GM18873 (cell line): ENCODE measurements around the gene CCL3.
A peak's percentile ranks its signal among the peaks of the same experiment; 100 is the strongest.
"Not testable (repeated sequence)": the region's sequence is repeated elsewhere in the genome, so short reads cannot be mapped to it uniquely, and the experiment has no call there.

Experiments
- ATAC-seq: cut with Tn5 transposase; IDR thresholded peaks from one replicate; pipeline ENCODE4 v1.9.1; 2021; ENCODE audit warnings: mild to moderate bottlenecking, moderate library complexity, moderate number of reproducible peaks; ENCODE audit not compliant: unreplicated experiment, low FRiP score

CCL3 gene

DNA sequence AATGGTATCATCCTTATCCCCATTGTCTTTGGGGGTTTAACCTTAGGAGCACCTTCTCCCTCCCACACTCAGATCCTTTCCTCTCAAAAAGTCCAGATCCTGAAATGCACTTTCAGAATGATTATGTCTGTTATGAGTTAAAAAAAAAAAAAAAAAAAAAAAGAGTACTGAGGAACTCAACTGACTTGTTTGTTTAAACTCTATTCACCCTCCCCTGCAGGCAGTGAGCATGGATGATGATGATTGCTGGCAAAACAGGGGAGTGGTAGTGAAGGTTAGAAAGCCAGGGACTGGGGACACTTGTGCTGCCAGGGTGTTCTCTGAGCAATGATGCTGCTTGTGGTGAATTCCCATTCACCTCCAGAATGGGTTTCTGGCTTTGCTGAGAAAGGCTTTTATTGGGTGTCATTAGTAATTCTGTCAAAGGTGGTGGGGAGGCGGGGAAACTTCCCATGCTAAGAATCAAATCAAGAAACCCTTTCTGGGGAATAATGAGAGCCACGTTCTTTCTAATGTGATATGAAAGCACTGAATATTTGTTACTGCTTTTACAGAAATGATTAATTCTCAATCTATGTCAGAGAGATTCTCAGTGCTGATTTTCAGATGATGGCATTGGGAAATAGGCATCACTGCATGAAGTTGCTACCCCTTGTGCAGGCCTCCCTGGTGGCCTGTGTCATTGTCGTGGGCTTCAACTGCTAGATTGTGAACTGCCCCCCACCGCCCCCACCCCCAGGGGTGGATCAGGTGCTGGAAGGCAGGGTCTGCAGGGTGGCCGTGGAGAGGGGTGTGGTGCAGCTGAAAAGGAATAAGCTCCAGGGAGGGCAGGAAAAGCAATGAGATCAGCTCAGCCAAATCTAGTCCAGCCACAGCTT, 27.8 kb upstream of the CCL3 start:
- ATAC-seq = no peak

DNA sequence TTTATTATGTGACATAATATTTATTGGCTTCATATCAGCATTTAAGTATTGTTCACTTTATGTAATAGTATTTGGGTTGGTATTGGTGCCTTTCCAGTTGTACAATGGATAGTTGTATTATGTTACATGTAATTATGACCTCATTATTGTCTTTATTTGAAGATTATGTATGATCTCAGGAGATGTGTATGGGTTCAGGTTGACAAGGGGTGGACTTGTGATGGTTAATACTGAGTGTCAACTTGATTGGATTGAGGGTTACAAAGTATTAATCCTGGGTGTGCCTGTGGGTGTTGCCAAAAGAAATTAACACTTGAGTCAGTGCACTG, 25.7 kb upstream of the CCL3 start:
- not testable (repeated sequence) for ATAC-seq

DNA sequence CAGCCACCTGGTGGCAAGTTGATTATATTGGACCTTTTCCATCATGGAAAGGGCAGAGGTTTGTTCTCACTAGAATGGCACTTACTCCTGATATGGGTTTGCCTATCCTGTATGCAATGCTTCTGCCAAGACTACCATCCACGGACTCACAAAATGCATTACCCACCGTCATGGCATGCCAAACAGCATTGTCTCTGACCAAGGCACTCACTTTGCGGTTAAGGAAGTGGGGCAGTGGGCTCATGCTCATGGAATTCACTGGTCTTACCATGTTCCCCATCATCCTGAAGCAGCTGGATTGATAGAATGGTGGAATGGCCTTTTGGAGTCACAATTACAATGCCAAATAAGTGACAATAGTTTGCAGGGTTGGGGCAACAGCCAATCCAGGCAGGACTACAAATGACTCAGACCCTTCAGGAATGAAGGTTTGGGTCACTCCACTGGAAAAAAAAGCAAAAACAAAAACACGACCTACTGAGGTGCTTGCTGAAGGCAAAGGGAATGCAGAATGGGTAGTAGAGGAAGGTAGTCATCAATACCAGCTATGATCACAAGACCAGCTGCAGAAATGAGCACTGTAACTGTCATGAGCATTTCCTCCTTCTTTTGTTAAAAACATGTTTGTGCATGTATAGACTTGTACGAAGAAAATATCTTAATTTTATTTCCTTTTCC, 25.2 kb upstream of the CCL3 start:
- not testable (repeated sequence) for ATAC-seq

DNA sequence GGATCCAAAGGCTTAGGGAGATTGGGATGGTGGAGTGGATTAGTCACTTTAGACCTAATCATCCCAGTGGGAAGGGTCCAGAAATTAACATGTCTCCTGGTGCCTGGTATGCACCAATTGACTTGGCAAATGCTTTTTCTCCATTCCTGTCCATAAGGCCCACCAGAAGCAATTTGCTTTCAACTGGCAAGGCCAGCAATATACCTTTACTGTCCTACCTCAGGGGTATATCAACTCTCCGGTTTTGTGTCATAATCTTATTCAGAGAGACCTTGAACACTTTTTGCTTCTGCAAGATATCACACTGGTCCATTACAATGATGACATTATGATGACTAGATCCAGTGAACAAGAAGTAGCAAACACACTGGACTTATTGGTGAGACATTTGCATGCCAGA, 23.2 kb upstream of the CCL3 start:
- not testable (repeated sequence) for ATAC-seq

DNA sequence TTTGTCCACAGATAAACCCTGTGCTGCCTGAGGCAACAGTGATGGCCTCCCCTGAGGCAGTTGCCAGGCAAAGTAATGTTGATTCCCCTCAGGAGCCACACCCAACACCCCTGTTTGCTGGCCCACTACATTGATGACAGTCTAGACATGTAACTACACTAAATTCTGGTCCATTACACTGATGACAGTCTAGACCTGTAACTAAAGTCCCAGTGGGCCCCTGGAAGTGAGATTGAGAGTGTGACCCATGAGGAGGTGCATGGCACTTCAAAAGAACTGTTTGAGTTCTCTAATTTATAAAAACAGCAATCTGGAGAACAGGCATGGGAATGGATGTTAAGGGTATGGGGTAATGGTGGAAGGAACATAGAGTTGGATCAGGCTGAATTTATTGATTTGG, 22.6 kb upstream of the CCL3 start:
- no peak for ATAC-seq

DNA sequence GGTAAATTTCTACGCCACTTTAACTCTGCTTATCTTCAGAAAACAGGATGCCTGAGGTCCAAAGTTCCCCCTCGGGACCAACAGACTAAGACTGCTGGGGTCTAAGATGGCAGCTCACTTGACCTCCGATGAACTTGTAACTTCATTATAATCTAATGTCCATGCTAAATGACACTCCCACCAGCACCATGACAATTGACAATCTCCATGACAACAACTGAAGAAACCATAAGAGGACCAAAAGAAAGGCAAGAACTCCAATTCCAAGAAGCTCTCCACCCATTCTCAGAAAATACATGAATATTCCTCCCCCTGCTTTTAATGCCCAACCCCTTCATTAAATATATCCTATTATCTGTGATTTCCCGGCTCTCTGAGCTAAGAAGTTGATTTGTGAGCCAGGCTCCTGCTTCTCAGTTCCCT, 21.1 kb upstream of the CCL3 start:
- no peak for ATAC-seq

DNA sequence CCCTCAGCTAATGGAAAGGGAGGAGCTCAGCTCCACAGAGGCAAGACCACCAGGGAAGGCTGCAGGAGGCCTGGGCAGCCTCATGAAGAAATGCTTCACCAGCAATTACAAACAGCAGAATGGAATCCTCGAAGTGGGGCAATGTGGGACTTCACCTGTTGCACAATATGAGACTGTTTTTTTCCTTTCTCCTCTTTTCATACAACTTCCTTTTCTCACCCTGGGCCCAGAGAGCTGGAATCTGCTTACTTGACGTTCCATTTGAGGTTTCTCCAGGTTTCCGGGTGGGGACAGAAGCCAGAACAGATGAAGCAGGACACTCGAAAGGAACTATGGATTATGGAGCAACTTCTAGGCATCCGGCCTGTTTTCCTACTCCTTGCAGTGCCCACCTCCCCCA, 18.3 kb upstream of the CCL3 start:
- not testable (repeated sequence) for ATAC-seq

DNA sequence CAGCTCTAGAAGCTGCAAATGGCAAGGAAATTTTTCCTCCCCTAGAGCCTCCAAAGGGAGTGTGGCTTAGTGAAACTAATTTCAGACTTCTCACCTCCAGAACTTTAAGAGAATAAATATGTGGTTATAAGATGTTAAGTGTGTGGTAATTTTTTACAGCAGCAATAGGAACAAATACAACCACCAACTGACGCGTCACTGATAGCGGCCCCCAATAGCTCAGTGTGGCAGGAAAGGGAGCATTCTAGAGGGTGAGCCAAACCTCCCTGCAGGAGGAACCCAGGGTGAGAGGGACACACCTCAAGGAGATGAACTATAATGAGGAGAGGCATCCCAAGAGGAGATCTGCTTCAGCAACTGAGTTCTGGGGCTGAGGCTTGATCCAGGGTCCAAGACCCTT, 17.7 kb upstream of the CCL3 start:
- ATAC-seq = no peak

DNA sequence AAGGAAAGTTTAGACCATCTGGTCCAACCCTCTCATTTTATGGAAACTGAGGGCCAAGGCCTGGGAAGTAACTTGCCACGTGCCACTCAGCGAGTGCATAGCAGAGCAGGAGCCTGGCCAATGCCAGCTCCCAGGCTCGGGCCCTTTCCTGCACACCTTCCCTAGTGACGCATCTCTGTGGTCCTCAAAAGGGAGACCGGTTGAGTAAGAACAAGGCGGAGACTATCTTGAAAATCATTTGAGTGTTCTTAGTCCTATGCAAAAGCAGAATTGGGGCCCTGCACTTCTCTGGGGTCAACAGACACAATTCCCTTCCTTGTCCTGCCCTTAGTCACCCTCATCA, 16.5 kb upstream of the CCL3 start:
- ATAC-seq = no peak

DNA sequence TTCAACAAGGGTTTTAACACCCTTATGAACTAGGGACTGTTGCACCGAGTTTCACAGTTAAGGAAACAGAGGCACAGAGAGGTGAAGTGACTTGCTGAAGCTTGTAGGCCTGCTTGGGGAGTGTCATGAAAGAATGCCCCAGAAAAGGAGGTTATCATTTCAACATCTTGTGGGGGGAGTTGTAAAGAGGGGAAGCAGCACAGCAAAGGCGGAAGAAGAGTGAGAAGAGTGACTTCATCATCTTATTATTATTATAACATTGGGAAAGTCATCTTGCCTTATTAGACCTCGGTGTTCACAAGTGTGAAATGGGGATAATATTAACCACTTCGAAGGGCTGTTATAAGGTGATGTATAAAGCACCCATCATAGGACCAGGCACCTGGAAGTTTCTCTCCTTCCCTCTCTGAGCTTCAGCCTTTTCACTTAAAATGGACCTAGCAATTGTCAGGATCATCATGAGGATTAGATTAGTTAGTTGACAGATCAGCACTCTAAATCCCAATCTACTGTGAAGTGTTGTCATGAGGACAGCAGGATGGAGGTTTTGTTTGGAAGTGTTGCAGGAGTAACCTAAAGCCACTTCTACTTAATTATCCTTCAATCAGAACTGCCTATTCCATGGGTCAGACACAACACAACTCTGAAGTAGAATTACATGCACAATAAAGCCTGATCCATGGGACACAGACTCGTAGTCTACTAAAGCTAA, 16.0 kb upstream of the CCL3 start:
- no peak for ATAC-seq

DNA sequence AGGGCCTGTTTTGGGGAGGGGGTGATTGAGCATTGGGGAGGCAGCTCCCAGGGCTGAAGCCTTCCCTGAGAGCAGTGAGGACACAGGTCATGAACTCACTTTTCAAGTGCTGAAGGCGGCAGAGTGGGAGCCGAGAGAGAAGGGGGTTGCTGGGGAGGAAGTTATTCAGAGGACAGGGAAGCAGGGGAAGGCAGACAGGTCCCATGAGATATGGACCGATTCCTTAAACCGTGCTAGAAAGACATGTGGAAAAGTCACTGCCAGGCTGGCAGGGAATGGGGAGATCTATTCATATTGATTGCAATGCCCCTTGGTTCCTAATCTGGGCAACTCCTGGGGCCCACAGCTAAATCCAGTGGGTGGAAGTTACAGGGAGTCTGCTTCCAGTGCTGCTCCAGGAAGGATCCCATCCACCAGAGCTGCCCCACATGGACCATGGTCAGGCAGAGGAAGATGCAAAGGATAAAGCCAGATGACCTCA, 14.8 kb upstream of the CCL3 start:
- no peak for ATAC-seq

DNA sequence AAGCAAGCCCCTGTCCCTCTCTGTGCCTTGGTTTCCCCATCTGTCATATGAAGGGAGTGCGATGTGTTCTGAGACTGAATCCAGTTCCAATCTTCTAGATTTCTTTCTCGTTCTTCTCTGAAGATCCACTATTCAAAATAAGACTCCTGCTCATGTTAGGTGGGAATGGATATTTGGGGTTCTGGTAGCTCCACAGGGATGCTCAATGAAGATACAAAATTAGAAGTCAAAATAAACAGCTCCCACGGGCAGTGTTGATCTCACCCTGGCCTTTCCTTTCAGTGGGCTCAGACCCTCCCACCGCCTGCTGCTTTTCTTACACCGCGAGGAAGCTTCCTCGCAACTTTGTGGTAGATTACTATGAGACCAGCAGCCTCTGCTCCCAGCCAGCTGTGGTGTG, 14.3 kb upstream of the CCL3 start:
- not testable (repeated sequence) for ATAC-seq

DNA sequence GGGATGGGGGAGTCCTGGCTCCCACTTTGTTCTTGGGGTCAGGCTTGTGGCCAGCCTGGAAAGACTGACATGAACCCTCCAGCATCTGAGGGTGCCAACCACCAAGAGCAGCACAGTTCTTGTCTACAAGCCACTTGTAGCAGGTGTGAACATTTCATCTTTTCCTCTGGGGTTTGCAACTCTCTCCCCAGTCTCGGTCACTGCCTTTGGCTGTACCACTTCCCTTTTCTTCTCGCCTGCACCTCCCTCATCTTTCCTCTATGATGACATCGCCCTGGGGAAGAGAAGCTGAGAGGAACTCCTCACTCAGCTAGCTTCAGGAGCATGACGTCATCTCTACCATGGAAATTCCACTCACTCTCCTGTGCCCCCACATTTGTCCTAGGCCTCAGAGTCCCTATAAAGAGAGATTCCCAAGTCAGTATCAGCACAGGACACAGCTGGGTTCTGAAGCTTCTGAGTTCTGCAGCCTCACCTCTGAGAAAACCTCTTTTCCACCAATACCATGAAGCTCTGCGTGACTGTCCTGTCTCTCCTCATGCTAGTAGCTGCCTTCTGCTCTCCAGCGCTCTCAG, 13.5 kb upstream of the CCL3 start, which contains the start of gene CCL4:
Gene CCL4, plus strand, starts transcription at position 427 of the 575 bp plus-strand sequence. Its CDS starts 79 bp downstream, at position 506.
- ATAC-seq = peak; percentile 62

DNA sequence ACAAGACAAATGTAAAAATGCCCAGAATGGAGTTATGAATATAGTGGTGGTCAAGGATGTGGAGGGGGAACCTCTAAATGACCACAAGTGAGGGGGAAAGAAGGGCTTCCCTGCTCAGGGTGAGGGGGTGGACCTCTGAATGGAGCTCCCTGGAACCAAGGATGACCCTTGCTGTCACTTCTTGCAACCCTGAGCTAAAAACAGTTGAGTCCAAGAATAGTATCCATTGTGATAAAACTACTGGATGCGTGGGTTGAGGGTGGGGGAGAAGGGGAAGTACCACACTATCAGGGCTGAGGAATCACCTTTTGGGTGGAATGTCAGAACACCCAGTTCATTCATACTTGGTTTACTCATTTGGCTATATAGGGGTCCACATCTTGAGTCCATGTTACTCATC, 9.1 kb upstream of the CCL3 start:
- not testable (repeated sequence) for ATAC-seq

DNA sequence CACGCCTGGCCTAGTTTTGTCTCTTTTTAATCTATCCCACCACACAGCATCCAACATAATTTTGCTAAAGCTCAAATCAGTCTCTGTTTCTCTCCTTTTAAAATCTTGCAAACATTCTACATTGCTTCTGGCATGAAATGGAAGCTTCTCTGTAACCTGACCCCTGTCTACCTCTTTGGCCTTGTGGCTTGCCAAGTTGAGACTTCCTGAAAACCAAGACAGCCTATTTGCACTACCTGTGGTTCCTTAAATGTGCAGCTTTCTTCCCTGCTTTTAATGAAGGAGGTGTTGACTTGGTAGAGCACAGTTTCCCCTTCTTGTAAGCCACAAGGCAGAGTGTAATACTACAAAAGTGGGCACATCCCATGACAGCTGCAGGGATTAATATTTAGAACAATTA, 6.0 kb upstream of the CCL3 start:
- ATAC-seq = no peak

DNA sequence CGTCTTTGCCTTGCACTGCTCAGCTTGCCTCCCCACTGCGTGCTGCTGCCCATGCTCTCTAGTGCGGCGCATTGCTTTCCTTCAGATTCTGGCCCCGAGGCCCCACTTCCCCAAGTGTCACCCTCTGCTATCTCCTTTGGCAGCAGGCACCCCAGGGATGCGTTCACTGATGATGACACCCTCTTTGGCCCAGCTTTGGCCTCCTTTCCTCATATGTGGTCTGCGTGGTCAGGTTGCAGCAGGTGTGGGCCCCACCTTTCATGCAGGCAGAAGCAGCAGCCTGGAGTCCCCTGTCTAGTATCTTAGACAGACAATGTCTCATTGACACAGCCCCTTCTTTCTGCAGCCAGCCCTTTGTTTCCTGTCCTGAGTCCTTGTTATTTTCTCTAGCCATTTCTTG, 4.8 kb upstream of the CCL3 start:
- ATAC-seq = no peak

DNA sequence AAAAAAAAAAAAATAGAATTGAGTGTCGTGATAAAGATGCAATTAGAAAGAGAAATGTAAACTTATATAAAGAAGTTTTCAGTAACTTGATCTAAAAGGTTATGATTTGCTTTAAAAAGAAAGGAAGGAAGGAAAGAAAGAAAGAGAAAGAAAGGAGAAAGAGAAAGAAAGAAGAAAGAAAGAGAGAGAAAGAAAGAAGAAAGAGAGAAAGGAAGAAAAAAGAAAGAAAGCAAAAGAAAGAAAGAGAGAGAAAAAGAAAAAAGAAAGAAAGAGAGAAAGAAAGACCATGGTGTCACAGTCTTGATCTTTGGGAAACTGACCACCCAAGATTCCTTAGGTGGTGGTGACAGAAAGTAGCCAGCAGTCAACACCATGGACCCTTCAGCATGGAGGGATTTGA, 4.3 kb upstream of the CCL3 start:
- ATAC-seq = no peak

DNA sequence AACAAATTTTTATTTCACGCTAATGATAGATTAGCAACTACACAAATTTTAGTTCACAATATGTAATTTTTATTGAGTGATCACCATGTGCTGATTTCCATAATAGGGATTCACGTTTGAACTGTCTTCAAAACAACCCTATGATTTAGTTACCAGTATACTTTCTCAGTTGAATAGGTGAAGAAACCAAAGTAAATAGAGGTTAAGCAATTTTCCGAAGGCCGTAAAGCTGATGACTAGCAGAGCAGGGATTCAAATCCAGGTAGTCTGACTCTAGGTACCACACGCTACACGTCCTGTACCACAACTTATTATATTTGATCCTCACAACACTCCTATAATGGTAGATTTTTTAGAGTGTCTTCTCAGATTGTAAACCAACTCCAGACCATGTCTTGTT, 2.8 kb upstream of the CCL3 start:
- not testable (repeated sequence) for ATAC-seq

DNA sequence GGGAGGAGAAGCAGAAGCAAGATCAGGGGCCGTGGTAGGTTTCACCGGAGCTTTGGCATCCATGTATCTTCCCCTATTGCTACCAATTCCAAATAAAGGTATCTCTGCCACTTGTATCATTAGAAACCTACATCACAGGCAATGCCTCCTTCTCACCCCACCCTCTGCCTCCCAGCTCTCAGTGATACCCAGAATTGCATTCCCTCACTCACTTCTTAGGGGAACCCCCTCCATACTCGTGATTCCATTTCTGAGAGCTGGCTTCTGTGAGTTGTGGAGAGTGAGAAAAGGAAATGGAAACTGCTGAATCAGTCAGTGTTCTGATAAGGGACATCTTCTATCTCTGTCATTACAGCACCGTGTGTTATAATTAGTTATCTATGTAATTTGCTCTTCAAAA, 2.3 kb upstream of the CCL3 start:
- no peak for ATAC-seq

DNA sequence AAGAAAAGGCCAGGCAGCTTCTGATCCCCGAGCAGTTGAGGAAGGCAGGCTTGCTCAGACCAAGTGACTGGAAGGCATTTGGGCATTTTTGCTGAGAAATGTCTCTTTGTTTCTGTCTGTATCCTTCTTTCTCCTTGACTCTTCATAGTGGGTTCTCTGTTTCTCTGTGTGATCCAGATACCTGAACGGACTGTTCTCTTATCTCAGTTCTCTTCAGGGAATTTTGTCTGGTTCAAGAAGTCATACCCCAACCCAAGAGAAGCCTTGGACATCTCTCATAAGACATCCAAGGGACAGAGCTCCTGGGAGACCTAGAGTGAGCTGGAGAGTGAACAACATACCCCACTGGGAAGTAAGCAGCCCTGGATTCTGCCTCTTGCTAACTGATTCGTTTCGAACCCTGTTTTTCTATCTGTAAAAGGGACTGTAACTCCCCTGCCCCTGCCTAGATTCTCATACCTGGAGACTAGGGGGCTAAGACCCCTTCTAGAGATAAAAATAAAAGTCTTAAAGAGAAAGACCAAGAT, 541 bp downstream of the CCL3 start:
- ATAC-seq = no peak
